Dendritic cell treated with granulocyte-macrophage colony-stimulating factor and Interleukin-4, amounts not matched to agents 40 ng/mL and 50 ng/mL, for 4 days (primary cell): ENCODE data around the gene C12orf75.
"Not testable (repeated sequence)": the region's sequence is repeated elsewhere in the genome, so short reads cannot be mapped to it uniquely, and the experiment has no call there.

ENCODE experiments used
- H3K27ac Mint-ChIP-seq: one replicate; pipeline ENCODE4 v1.8.0; 2022; ENCODE audit warnings: mild to moderate bottlenecking, mixed read lengths
- H3K27me3 Mint-ChIP-seq: one replicate; pipeline ENCODE4 v1.8.0; 2022; ENCODE audit warnings: mild to moderate bottlenecking, mixed read lengths
- H3K36me3 Mint-ChIP-seq: one replicate; pipeline ENCODE4 v1.8.0; 2022; ENCODE audit warnings: low read depth, mixed read lengths
- H3K4me1 Mint-ChIP-seq: one replicate; pipeline ENCODE4 v1.8.0; 2022; ENCODE audit warnings: low read depth, mixed read lengths
- H3K4me3 Mint-ChIP-seq: one replicate; pipeline ENCODE4 v1.8.0; 2022; ENCODE audit warnings: mild to moderate bottlenecking, moderate library complexity, mixed read lengths
- H3K9me3 Mint-ChIP-seq: one replicate; pipeline ENCODE4 v1.8.0; 2022; ENCODE audit warnings: mixed read lengths
- intact Hi-C: fragments of 100-400 bp; cut with micrococcal nuclease; formaldehyde crosslinking; loops from one replicate; pipeline ENCODE4 v1.15.0; 2022

Gene C12orf75

DNA sequence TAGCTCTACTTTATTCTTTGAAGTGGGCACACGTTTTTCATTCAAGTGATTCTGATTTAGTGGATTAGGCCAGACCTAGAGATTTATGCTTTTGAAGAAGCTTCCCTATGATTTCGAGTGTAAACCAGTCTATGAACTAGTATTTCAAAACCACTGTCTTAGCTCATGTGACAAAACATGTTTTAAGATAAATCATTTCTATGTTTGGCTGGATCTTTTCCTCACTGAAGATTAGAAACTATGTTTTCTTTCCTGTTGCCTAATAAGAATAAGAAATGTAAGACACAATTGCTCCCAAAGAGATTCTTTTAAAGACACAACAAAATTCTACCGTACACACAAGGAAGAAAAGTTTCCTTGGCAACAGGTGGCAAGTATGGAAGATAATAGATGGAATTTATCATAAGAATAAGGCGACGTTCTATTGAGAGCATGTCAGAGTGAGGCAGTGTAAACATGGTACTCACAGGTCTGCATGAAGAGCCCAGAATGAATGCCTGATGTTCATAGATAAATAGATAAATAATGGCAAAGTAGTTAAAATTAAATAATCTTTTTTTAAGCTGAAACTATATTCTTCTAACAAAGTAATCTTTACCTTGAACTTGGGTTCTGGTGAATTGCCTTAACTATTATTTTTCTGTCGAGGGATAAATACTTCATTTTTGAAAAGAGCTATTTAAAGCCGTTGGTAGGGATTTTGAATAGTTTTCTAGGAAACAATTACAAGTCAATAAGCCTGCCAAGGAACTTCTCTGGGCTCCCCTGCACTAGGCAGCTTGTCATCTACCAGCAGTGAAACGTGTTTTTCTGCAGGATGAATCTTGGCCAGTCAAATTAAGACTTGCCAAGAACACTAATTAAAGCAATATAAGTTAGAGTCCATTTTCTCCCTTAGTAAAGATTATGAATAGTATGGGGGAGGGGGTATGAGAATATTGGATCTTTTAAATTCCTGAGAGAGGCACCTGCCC is 34.1 kb upstream of the C12orf75 start:
- Mint-ChIP-seq H3K9me3 (peaks cover 40% of the 10 kb centered on the region), H3K27ac (no peak overlapping the region), H3K4me1 (no peaks in the 10 kb centered on the region), H3K27me3 (no peaks in the 10 kb centered on the region), H3K36me3 (no peaks in the 10 kb centered on the region), H3K4me3 (no peak overlapping the region)
- intact Hi-C loops, result no loop called here

DNA sequence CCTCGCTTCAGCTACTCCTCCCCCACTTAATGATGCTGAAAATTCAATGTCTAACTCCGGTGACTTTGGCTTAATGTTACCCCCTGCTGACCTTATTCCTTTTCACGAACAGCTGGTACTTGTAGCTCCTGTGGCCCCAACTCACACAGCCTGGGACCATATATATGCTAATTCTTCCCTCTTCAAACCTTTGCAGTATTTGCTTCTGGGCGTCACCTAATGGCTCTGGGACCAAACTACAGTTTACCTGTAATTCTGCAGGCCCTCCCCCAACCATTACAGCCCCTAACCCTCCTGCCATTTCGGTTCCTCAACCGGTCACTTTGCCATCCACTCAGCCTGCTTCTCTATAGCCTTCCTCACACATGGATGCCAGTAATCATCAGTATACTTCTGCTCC is 29.6 kb upstream of the C12orf75 start:
- peaks cover 50% of the 10 kb centered on the region for H3K9me3 Mint-ChIP-seq
- intact Hi-C loops, result no loop called here
- no peaks in the 10 kb centered on the region for H3K4me1 Mint-ChIP-seq
- H3K27me3 Mint-ChIP-seq, result no peaks in the 10 kb centered on the region
- no peak overlapping the region for H3K27ac Mint-ChIP-seq
- no peak overlapping the region for H3K4me3 Mint-ChIP-seq
- no peaks in the 10 kb centered on the region for H3K36me3 Mint-ChIP-seq

DNA sequence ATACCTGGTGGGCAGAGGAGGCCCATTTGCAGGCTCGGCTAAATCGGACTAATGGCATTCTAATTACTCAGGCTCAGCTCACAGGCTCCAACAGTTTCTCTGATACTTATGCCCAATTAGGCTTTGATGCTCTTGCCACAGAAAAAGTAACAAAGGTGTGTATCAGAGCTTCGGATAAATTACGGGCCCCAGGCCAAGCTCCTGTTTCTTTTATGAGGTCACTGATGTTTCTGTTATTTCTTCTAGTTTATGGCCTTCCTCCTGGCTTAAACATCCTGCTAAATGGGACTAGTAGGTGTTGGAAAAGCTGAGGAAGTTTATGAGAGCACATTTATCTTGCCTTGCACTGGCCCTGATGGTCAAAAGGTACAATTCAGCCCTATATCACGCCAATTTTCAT is 28.8 kb upstream of the C12orf75 start:
- Mint-ChIP-seq H3K4me1 (no peaks in the 10 kb centered on the region), H3K36me3 (no peaks in the 10 kb centered on the region), H3K9me3 (peaks cover 50% of the 10 kb centered on the region), H3K27ac (no peak overlapping the region), H3K27me3 (no peaks in the 10 kb centered on the region), H3K4me3 (no peak overlapping the region)
- intact Hi-C loops, result no loop called here

DNA sequence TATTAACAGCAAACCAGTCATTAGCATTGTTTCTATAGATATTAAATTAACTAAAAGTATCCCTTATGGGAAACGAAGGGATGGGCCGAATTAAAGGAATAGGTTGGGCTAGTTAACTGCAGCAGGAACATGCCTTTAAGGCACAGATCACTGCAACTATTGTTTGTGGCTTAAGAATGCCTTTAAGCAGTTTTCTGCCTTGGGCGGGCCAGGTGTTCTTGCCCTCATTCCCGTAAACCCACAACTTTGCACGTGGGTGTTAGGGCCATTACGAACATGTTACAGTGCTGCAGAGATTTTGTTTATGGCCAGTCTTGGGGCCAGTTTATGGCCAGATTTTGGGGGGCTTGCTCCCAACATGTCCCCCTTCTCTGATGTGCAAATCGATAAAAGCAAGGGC is 27.5 kb upstream of the C12orf75 start:
- intact Hi-C loops, H3K4me1 Mint-ChIP-seq, H3K36me3 Mint-ChIP-seq, H3K4me3 Mint-ChIP-seq, H3K27me3 Mint-ChIP-seq, H3K27ac Mint-ChIP-seq: not testable (repeated sequence)
- H3K9me3 Mint-ChIP-seq, result peaks cover 47% of the 10 kb centered on the region

DNA sequence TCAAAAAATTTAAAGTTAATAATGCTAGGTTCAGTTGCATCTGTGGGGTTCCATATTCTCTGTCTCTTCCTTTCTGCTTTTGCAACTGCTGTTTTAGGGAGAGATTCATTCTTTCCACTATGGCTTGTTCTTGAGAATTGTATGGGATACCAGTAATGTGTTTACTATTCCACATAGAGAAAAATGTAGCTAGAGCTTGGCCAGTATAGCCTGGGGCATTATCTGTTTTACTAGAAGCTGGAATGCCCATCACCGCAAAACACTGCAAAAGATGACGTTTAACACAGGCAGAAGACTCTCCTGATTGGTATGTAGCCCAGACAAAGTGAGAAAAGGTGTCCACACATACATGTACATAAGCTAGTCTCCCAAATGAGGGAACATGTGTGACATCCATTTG is 25.9 kb upstream of the C12orf75 start:
- H3K4me1 Mint-ChIP-seq, H3K4me3 Mint-ChIP-seq, H3K36me3 Mint-ChIP-seq, intact Hi-C loops, H3K27me3 Mint-ChIP-seq, H3K27ac Mint-ChIP-seq: not testable (repeated sequence)
- peaks cover 41% of the 10 kb centered on the region for H3K9me3 Mint-ChIP-seq

DNA sequence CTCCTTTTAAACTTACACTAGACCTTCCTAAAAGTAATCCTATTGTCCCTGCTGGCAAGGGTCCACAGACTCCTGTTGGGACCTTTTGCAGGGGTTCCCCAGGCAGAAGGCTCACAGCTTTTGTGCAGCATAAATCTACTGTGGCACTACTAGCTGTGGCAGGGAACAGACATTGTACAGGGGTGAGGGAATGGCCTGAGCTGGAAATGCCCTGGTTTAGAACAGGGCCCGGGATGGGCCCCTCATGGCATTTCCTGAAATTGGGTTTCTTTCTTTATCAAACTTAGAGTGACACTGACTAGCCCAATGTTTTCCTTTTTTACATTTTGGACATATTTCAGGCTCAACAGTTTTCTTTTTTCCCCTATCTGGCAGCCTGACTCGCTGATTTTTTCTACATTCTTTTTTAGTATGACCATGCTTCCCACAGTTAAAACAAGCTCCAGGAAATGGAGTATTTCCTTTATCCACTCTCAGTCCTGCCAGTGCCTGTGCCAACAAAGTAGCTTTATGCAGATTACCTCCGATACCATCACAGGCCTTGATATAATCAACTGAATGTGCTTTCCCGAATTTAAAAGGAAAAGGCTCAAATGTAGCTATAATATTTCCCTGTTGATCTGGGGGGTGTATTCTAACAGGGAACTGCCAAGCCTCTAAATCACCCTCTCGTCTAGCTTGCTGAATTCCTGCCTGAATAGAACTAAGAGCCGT is 22.7 kb upstream of the C12orf75 start:
- H3K27ac Mint-ChIP-seq, intact Hi-C loops, H3K27me3 Mint-ChIP-seq, H3K4me3 Mint-ChIP-seq, H3K4me1 Mint-ChIP-seq, H3K36me3 Mint-ChIP-seq: not testable (repeated sequence)
- H3K9me3 Mint-ChIP-seq, result peaks cover 21% of the 10 kb centered on the region

DNA sequence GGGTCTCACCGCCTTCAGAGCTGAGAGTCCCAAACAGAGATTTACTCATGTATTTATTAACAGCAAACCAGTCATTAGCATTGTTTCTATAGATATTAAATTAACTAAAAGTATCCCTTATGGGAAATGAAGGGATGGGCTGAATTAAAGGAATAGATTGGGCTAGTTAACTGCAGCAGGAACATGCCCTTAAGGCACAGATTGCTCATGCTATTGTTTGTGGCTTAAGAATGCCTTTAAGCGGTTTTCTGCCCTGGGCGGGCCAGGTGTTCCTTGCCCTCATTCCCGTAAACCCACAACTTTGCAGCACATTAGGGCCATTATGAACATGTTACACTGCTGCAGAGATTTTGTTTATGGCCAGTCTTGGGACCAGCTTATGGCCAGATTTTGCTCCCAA is 21.7 kb upstream of the C12orf75 start:
- not testable (repeated sequence) for H3K27ac Mint-ChIP-seq

DNA sequence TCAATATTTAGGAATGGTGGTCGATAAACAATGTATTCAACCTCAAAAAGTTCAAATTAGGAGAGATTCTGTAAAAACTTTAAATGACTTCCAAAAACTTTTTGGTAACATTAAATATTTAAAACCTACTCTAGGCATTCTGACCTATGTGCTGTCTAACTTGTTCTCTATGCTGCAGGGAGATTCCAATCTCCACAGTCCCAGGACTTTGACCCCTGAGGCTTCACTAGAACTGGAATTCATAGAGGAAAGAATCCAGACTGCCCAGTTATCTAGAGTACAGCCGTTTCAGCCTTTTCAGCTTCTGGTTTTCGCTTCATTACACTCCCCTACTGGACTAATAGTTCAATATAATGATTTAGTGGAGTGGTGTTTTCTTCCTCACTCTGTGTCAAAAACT is 21.1 kb upstream of the C12orf75 start:
- H3K4me3 Mint-ChIP-seq, H3K27me3 Mint-ChIP-seq, intact Hi-C loops, H3K36me3 Mint-ChIP-seq, H3K4me1 Mint-ChIP-seq, H3K27ac Mint-ChIP-seq: not testable (repeated sequence)
- peaks cover 30% of the 10 kb centered on the region for H3K9me3 Mint-ChIP-seq

More for the DNA sequence above, 21.7 kb upstream of the C12orf75 start:
- H3K36me3 Mint-ChIP-seq, H3K4me3 Mint-ChIP-seq, intact Hi-C loops, H3K4me1 Mint-ChIP-seq, H3K27me3 Mint-ChIP-seq: not testable (repeated sequence)
- H3K9me3 Mint-ChIP-seq, result peaks cover 30% of the 10 kb centered on the region

DNA sequence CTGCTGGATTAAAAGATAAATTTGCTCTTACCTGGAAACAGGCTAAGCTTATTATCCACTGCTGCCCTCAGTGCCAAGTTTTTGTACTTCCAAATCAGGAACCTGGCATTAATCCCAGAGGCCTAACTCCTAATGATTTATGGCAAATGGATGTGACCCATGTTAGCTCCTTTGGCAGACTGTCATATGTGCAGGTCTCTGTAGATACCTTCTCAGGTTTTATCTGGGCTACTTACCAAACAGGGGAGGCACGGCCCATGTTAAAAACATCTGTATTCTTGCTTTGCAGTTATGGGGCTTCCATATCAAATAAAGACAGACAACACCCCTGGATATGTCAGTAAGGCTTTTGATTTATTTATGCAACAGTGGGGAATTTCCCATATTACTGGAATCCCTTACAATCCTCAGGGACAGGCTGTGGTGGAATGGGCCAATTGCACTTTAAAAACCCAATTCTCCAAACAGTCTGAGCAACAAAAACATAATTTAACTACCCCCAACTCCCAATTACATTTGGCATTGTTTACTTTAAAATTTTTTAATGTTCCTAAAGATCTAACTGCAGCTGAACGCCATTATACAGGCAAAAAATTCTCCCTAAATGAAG is 19.9 kb upstream of the C12orf75 start:
- peaks cover 30% of the 10 kb centered on the region for H3K9me3 Mint-ChIP-seq
- intact Hi-C loops, H3K4me1 Mint-ChIP-seq, H3K4me3 Mint-ChIP-seq, H3K27ac Mint-ChIP-seq, H3K27me3 Mint-ChIP-seq, H3K36me3 Mint-ChIP-seq: not testable (repeated sequence)

DNA sequence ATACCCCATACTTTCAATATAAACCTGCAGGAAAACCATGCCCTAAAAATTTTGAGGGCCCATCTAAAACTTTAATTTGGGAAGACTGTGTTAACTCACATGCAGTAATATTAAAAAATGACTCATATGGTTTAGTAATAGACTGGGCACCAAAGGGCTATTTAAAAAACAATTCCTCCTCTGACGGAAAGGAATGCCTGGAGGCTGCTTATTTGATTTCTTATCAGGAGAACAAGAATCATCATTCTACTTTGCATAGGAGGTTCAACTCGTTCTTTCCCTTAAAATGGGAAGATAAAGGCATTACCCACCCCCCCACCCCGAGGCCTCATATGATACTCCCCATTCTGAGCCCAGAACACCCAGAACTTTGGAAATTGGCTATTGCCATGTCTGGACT is 18.6 kb upstream of the C12orf75 start:
- intact Hi-C loops, H3K27me3 Mint-ChIP-seq, H3K4me3 Mint-ChIP-seq, H3K36me3 Mint-ChIP-seq, H3K4me1 Mint-ChIP-seq, H3K27ac Mint-ChIP-seq: not testable (repeated sequence)
- H3K9me3 Mint-ChIP-seq, result peaks cover 30% of the 10 kb centered on the region

DNA sequence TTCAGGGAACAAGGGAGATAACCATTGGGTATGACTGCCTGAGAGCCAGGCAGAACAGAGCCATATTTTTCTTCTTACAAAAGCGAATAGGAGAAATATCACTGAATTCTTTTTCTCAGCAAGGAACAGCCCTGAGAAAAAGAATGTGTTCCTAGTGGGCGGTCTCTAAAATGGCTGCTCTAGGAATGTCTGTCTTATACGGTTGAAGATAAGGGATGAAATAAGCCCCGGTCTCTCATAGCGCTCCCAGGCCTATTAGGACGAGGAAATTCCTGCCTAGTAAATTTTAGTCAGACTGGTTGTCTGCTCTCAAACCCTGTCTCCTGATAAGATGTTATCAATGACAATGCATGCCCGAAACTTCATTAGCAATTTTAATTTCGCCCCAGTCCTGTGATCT is 16.7 kb upstream of the C12orf75 start:
- H3K36me3 Mint-ChIP-seq, intact Hi-C loops: not testable (repeated sequence)

DNA sequence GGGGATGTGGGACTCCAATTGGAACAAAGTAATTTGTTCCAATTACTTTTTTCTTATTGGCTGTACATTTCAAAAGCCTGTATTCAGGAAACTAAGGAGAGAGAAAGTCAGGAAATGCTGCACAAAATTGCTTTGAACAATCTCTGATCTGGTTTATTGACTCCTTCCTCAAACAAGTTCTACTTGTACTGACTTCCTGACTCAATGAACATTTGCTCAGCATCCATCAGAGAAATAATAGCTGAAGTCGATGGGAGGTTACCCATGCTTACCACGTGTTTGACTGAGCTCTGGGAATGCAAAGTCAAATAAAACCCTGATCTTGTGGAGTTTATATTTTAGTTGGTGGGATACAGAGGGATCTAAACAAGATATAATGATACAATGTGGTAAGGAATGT is 15.4 kb upstream of the C12orf75 start:
- Mint-ChIP-seq H3K27me3 (no peaks in the 10 kb centered on the region), H3K4me3 (no peak overlapping the region), H3K27ac (no peak overlapping the region)

More for the DNA sequence above, 16.7 kb upstream of the C12orf75 start:
- not testable (repeated sequence) for H3K27ac Mint-ChIP-seq, H3K4me1 Mint-ChIP-seq, H3K27me3 Mint-ChIP-seq, H3K4me3 Mint-ChIP-seq
- peaks cover 20% of the 10 kb centered on the region for H3K9me3 Mint-ChIP-seq

DNA sequence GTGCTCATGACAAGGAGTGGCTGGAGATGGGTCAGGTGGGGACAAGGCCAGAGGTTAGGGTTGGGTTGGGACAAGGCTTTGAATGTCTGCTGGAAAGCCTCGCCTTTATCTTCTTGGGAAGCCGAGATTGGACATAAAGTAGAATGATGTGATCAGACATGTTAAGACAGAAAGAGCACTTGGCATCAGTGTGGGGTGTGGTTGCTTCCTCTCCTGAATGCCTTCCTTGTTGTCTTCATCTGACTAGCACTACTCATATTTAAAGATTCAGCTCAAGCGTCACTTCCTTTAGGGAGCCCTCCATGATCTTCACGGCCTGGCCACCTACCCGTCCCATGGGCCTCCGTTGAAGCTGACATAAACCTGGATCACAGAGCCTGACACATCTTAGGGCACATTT is 14.8 kb upstream of the C12orf75 start:
- no peak overlapping the region for H3K27ac Mint-ChIP-seq

More for the DNA sequence above, 15.4 kb upstream of the C12orf75 start:
- H3K36me3 Mint-ChIP-seq, result no peaks in the 10 kb centered on the region
- peaks cover 18% of the 10 kb centered on the region for H3K9me3 Mint-ChIP-seq
- no peaks in the 10 kb centered on the region for H3K4me1 Mint-ChIP-seq
- intact Hi-C loops, result no loop called here

More for the DNA sequence above, 14.8 kb upstream of the C12orf75 start:
- peaks cover 18% of the 10 kb centered on the region for H3K9me3 Mint-ChIP-seq
- no peak overlapping the region for H3K4me3 Mint-ChIP-seq
- no peaks in the 10 kb centered on the region for H3K4me1 Mint-ChIP-seq
- no peaks in the 10 kb centered on the region for H3K27me3 Mint-ChIP-seq
- no peaks in the 10 kb centered on the region for H3K36me3 Mint-ChIP-seq
- intact Hi-C loops, result no loop called here
